Spleen (tissue), 11 donors: ENCODE measurements around the gene NIP7. TPM values are rescaled to one million over a fixed set of nuclear protein-coding genes. Genes with fewer than 3 reads are reported as not detected.
A peak's percentile ranks its signal among the peaks of the same experiment; 100 is the strongest.

Source experiments
- DNase-seq: peaks from one replicate; pipeline ENCODE4 v3.0.0-alpha.2; 2020
- H3K27ac ChIP-seq, 8 donors: fragments of 200-600 bp; sonication (generic) in 7 of 8; 1 replicate in 4 of 8; 2 replicates in 4 of 8; pipeline versions ENCODE4 v1.5.0 to v1.8.0; 2016 to 2021; ENCODE audit warnings: inconsistent platforms in 4 of 8, mild to moderate bottlenecking in 4 of 8, moderate library complexity in 1 of 8
- H3K27me3 ChIP-seq, 7 donors: fragments of 200-600 bp; sonication (generic) in 6 of 7; replicated peaks in 1 of 7; 1 replicate in 4 of 7; 2 replicates in 3 of 7; pipeline versions ENCODE4 v1.5.0 to v1.8.0; 2016 to 2021; ENCODE audit warnings: inconsistent platforms in 3 of 7, mild to moderate bottlenecking in 1 of 7
- H3K36me3 ChIP-seq, 6 donors: fragments of 200-600 bp; sonication (generic) in 5 of 6; 1 replicate in 4 of 6; 2 replicates in 2 of 6; pipeline versions ENCODE4 v1.5.0 to v1.8.0; 2016 to 2021; ENCODE audit warnings: inconsistent platforms in 2 of 6
- H3K4me1 ChIP-seq, 6 donors: fragments of 200-600 bp; sonication (generic) in 5 of 6; 1 replicate in 3 of 6; 2 replicates in 3 of 6; pipeline versions ENCODE4 v1.5.0 to v1.8.0; 2016 to 2021; ENCODE audit warnings: inconsistent platforms in 3 of 6
- H3K4me3 ChIP-seq, 8 donors: fragments of 200-600 bp; sonication (generic) in 7 of 8; 1 replicate in 4 of 8; 2 replicates in 4 of 8; pipeline versions ENCODE4 v1.5.0 to v1.8.0; 2016 to 2021; ENCODE audit warnings: inconsistent platforms in 4 of 8, mild to moderate bottlenecking in 4 of 8, moderate library complexity in 2 of 8
- H3K9me3 ChIP-seq, 8 donors: fragments of 200-600 bp; sonication (generic) in 7 of 8; 1 replicate in 4 of 8; 2 replicates in 4 of 8; pipeline versions ENCODE4 v1.5.0 to v1.8.0; 2016 to 2021; ENCODE audit warnings: inconsistent platforms in 4 of 8
- CTCF ChIP-seq, 11 experiments: fragments of 200-600 bp in 7 of 11; fragments of 450-650 bp in 4 of 11; sonication (generic) in 4 of 11; IDR thresholded peaks in 8 of 11; conservative IDR thresholded peaks in 3 of 11; 1 replicate in 7 of 11; 2 replicates in 4 of 11; pipeline versions ENCODE4 v1.4.0 to v1.8.0; 2016 to 2021; ENCODE audit warnings: antibody characterized with exemption in 11 of 11, inconsistent platforms in 4 of 11, mild to moderate bottlenecking in 1 of 11
- POLR2A ChIP-seq, 3 donors: fragments of 450-650 bp; IDR thresholded peaks; one replicate each; pipeline ENCODE4 v1.5.1; 2017; ENCODE audit warnings: antibody characterized with exemption in 3 of 3, mild to moderate bottlenecking in 1 of 3
- POLR2AphosphoS5 ChIP-seq, 3 donors: sonication (generic); formaldehyde crosslinking; IDR thresholded peaks; one replicate each; pipeline ENCODE4 v1.5.1; 2017; ENCODE audit warnings: antibody characterized with exemption in 3 of 3
- WGBS, 5 donors: extraction: QIAGEN DNeasy Blood & Tissue Kit in 3 of 5; methylation state at CpG; one replicate each; pipeline versions ENCODE4 v1.1.5 to v1.1.7; 2013 to 2018; 5-methylcytosine and 5-hydroxymethylcytosine counted together
- intact Hi-C: fragments of 100-400 bp; cut with DNase I; formaldehyde crosslinking; loops from one replicate; pipeline ENCODE4 v1.15.0; 2023; ENCODE audit warnings: low total_unique reads
- polyA plus RNA-seq, 3 donors: library from polyadenylated mRNA; stranded (reverse); fragments of 200-250 nt; gene quantifications; one replicate each; pipeline ENCODE4 v1.2.1, GENCODE V29; 2013
- total RNA-seq, 7 donors: library from RNA; depleted of rRNA in 3 of 7; stranded (reverse); fragments of >200 nt in 3 of 7; fragmentation: NEBNext Ultra II Directional in 4 of 7; extraction: Animal tissue kit (Norgen Biotek cat#: 25700) in 4 of 7; gene quantifications; one replicate each; pipeline versions ENCODE4 v1.1.0 to v1.2.1, GENCODE V29; 2016 to 2021
- donor health status: healthy with polysubstance abuse.
- donor health status: DM: no; HTN: no; CAD: no; lungs with moderate emphysema.
- donor health status: DM: no; HTN: no; CAD: no.
- donor health status: Bipolar disorder and iron deficiency.
- donor health status: healthy.
- donor health status: DM: no; HTN: no; CAD: no.
- donor health status: DM: yes; HTN: yes; CAD: no.

NIP7 gene
- total and polyA plus RNA-seq, 10 donors: 10.2 to 25.0 (median 18.8) TPM

- DNase-seq: no peak
- no peaks in the 10 kb centered on the region for H3K9me3 ChIP-seq
- TF ChIP-seq CTCF (IDR thresholded peaks at IDR 0.05 in 8 of 11, conservative IDR thresholded peaks at IDR 0.05 in 3 of 11) (no peak), POLR2AphosphoS5 (IDR thresholded peaks at IDR 0.05) (no peak)
- intact Hi-C loops: no loop called here
- H3K4me1 ChIP-seq: peaks cover 5 to 55% (median 20%) of the 10 kb centered on the region in 6 donors
- H3K27ac ChIP-seq: peak overlapping the region in 2 of 8 donors; percentile 2 to 40
- no peaks in the 10 kb centered on the region for H3K27me3 ChIP-seq
- no peak overlapping the region for H3K4me3 ChIP-seq
- peaks cover 0 to 86% (median 55%) of the 10 kb centered on the region in 6 donors for H3K36me3 ChIP-seq
- 92 to 100% (median 94%) methylated on average over 1 of the region's 1 CpG for WGBS, 5 donors
Measured at GRCh38 chr16:69378036-69378435, 38.5 kb downstream of the NIP7 start.

- intact Hi-C loops: no loop called here
- 69 to 83% (median 79%) methylated on average over 1 of the region's 1 CpG for WGBS, 5 donors
- Histone ChIP-seq H3K27ac (peak overlapping the region in 2 of 8 donors; percentile 1 to 40), H3K27me3 (no peaks in the 10 kb centered on the region), H3K9me3 (no peaks in the 10 kb centered on the region), H3K36me3 (peaks cover 0 to 86% (median 59%) of the 10 kb centered on the region in 6 donors), H3K4me1 (peaks cover 5 to 55% (median 25%) of the 10 kb centered on the region in 6 donors), H3K4me3 (no peak overlapping the region)
- no peak for TF ChIP-seq POLR2A (IDR thresholded peaks at IDR 0.05)
- TF ChIP-seq CTCF (IDR thresholded peaks at IDR 0.05 in 8 of 11, conservative IDR thresholded peaks at IDR 0.05 in 3 of 11): no peak
- no peak for TF ChIP-seq POLR2AphosphoS5 (IDR thresholded peaks at IDR 0.05)
- no peak for DNase-seq
Measured at GRCh38 chr16:69378760-69379159, 39.2 kb downstream of the NIP7 start.

- Histone ChIP-seq H3K9me3 (no peaks in the 10 kb centered on the region), H3K36me3 (peaks cover 0 to 82% (median 61%) of the 10 kb centered on the region in 6 donors), H3K27ac (peak overlapping the region in 5 of 8 donors; percentile 2 to 57 (median 33)), H3K27me3 (no peaks in the 10 kb centered on the region), H3K4me1 (peaks cover 15 to 69% (median 42%) of the 10 kb centered on the region in 6 donors), H3K4me3 (no peak overlapping the region)
- intact Hi-C loops: no loop called here
- TF ChIP-seq CTCF (IDR thresholded peaks at IDR 0.05 in 8 of 11, conservative IDR thresholded peaks at IDR 0.05 in 3 of 11): no peak
- TF ChIP-seq POLR2AphosphoS5 (IDR thresholded peaks at IDR 0.05): no peak
- TF ChIP-seq POLR2A (IDR thresholded peaks at IDR 0.05): no peak
- no peak for DNase-seq
- WGBS, 5 donors: 20 to 25% (median 23%) methylated on average over 2 of the region's 2 CpGs
Measured at GRCh38 chr16:69381231-69381630, 41.7 kb downstream of the NIP7 start.

GRCh38 chr16:69382421-69382820 lies 42.8 kb downstream of the NIP7 start:
- intact Hi-C loops: no loop called here
- H3K36me3 ChIP-seq: peaks cover 0 to 70% (median 59%) of the 10 kb centered on the region in 6 donors
- no peak overlapping the region for H3K4me3 ChIP-seq
- no peak overlapping the region for H3K27ac ChIP-seq
- peaks cover 15 to 74% (median 47%) of the 10 kb centered on the region in 6 donors for H3K4me1 ChIP-seq
- DNase-seq: no peak
- no peaks in the 10 kb centered on the region for H3K27me3 ChIP-seq
- H3K9me3 ChIP-seq: no peaks in the 10 kb centered on the region
- TF ChIP-seq POLR2AphosphoS5 (IDR thresholded peaks at IDR 0.05) (no peak), POLR2A (IDR thresholded peaks at IDR 0.05) (no peak), CTCF (IDR thresholded peaks at IDR 0.05 in 8 of 11, conservative IDR thresholded peaks at IDR 0.05 in 3 of 11) (no peak)
- WGBS, 5 donors: 83 to 100% (median 95%) methylated on average over 2 of the region's 2 CpGs
